IPS DF 4.7 (cell line): Measurements from ENCODE around the gene GNAI2.
"Not testable (repeated sequence)": the region's sequence is repeated elsewhere in the genome, so short reads cannot be mapped to it uniquely, and the experiment has no call there.

Experiments used
- DNase-seq: peaks from one replicate; pipeline ENCODE4 v3.0.0-alpha.2; 2013; ENCODE audit warnings: low spot score; ENCODE audit errors: extremely low read depth

The GNAI2 gene

GRCh38 chr3:50276762-50277101, 40.7 kb downstream of the GNAI2 start:
- no peak for DNase-seq

- no peak for DNase-seq
These were observed 42.3 kb downstream of the GNAI2 start for GRCh38 chr3:50278123-50278879.

GRCh38 chr3:50278880-50279224, 42.8 kb downstream of the GNAI2 start, which contains the start of gene LSMEM2:
TSS of gene LSMEM2 (plus strand) at chr3:50279087. CDS start at chr3:50279114, 27 bp downstream.
- no peak for DNase-seq

GRCh38 chr3:50279255-50280016, 43.4 kb downstream of the GNAI2 start:
- no peak for DNase-seq

DNA sequence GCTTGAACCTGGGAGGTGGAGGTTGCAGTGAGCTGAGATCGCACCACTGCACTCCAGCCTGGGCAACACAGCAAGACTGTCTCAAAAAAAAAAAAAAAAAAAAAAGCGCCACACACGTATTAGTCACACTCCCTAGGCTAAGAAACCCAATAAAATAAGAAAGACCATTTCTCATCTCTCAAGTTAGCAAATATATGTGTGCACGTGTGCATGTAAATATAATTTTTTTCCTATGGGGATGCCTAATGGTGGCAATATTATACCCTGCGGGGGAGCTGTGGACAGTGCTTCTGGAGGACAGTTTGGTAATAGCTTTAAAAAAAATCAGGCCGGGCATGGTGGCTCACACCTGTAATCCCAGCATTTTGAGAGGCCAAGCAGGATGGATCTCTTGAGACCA, 48.1 kb downstream of the GNAI2 start:
- not testable (repeated sequence) for DNase-seq

DNA sequence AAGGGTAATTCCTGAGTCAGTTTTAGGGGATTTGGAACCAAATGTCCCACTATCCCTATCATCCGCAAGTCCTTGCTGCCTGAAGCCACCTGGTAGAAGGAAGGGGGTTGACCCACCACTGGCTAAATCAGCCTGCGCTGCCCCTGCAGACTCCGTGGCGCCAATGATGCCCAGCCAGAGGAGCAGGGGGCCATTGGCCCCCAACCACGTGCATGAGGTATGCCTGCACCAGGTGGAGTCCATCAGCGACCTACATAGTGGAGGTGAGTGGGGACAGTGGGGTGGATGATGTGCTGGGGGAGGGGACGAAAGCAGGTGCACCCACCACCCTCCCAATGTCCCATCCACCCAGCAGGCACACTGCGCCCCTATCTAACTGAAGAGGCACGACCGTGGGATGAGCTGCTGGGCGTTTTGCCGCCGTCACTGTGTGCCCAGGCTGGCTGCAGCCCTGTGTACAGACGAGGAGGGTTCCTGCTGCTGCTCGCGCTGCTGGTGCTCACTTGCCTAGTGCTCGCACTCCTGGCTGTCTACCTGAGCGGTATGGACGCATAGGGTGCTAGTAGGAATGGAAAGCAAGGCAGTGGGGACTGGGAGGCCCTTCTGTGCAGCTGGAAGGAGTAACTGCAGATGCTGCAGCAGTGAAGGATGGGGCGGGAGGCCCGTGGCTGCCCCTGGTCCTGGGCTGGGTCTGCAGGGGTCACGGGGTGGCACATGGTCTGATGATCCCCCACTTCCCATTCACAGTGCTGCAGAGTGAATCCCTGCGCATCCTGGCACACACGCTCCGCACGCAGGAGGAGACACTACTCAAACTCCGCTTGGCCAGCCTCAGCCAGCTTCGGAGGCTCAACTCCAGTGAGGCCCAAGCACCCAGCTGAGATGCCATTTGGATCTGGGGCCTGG, 50.6 kb downstream of the GNAI2 start:
- no peak for DNase-seq

- DNase-seq = no peak
These were observed 51.3 kb downstream of the GNAI2 start for GRCh38 chr3:50287262-50287661.

DNA sequence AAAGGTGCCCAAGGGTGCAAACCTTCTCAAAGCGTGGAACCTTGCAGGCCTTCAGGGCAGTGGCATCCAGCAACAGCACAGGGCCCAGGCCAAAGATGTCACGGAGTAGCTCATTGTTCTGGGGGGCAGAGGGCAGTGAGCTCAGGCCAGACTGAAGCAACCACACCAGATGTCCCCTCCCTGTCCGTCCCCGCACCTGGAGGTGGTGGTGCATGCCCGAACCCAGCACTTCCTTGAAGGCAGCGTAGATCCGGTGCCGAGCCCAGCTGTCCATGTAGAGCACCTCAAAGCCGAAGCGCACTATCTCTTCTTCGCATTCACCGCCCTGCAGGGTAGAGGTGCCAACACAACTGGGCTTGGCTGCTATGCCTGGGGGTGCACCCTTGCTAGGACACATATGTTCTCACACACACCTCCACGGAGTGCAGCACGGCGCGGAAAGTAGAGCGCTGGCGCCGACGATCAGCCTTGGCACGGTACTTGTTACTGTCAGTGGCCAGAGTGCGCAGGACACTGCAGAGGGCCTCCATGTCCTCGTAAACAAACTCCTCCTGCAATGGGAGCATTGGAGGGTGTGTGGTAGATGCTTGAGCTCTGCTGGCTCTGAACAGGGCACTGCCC, 52.5 kb downstream of the GNAI2 start:
- no peak for DNase-seq

- DNase-seq = no peak
These were observed 53.1 kb downstream of the GNAI2 start for GRCh38 chr3:50289130-50289529.

DNA sequence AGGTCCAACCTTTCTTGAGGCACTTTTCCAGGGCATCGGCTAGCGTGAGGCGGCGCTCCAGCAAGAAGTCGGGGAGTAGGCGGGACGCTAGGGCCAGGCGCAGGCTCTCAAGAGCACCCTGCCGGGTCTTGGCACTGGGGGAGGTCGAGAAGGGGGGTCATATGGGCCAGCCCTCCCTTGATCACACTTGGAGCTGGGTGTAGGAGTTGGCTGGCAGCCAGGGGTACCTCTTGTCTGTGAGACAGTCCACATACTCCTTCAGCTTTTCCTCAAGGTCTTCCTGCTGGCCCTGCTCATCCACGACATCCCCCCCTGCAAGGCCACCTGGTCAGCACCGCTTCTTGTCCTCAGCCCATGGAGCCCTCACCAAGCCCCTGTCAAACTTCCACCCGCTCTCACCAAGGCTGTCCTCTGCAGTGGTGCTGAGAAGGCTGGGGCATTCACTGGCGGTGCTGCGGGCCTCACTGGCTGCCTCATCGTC, 54.2 kb downstream of the GNAI2 start:
- no peak for DNase-seq

GRCh38 chr3:50292159-50293078, 56.4 kb downstream of the GNAI2 start, which contains the start of gene IFRD2:
TSS of gene IFRD2 (minus strand) at chr3:50292429. CDS start at chr3:50292274, 155 bp downstream.
- no peak for DNase-seq

DNA sequence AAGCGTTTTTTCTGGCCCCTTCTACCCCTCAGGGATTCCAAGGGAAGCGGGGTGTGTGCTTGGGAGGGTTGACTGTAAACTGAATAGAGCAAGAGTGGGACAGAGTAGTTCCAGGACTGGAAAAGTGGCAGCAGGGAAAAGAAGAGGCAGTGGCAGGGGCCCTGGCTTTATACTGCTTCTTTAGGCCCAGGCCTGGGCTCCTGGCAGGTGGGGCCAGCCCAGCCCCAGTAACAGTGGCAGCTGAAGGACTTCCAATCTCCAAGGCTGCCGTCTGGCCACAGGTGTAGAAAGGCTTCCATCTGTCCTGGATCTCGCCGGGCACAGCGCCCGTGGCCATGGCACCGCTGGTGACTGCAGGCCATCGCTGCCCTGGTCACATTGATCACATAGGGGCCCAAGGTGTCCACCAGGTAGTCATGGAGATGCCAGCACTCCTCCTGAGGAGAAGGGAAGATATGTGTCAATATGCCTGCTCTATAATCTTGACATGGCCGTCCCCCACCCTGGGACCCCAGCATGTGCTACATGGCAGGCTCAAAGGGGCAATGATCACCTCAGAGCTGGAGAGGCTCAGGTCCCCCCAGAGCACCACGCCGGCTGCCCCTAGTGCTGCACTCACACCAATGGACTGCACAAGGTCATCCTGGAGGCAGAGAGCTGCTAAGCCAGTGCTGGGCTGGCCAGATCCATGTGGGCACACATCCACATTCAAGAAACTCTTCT, 57.2 kb downstream of the GNAI2 start:
- no peak for DNase-seq

DNA sequence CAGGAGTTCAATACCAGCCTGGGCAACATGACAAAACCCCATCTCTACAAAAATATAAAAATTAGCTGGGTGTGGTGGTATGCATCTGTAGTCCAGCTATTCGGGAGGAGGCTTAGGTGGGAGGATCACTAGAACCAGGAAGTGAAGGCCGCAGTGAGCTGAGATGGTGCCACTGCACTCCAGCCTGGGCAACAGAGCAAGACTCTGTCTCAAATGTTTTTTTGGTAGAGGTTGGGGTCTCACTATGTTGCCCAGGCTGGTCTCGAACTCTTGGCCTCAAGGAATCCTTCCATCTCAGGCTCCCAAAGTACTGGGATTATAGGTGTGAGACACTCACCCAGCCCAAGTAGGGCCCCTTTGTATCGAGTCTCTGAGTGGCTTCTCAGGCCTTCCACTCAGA, 58.1 kb downstream of the GNAI2 start:
- DNase-seq = no peak

GRCh38 chr3:50294492-50295403, 58.7 kb downstream of the GNAI2 start:
- DNase-seq = no peak

DNA sequence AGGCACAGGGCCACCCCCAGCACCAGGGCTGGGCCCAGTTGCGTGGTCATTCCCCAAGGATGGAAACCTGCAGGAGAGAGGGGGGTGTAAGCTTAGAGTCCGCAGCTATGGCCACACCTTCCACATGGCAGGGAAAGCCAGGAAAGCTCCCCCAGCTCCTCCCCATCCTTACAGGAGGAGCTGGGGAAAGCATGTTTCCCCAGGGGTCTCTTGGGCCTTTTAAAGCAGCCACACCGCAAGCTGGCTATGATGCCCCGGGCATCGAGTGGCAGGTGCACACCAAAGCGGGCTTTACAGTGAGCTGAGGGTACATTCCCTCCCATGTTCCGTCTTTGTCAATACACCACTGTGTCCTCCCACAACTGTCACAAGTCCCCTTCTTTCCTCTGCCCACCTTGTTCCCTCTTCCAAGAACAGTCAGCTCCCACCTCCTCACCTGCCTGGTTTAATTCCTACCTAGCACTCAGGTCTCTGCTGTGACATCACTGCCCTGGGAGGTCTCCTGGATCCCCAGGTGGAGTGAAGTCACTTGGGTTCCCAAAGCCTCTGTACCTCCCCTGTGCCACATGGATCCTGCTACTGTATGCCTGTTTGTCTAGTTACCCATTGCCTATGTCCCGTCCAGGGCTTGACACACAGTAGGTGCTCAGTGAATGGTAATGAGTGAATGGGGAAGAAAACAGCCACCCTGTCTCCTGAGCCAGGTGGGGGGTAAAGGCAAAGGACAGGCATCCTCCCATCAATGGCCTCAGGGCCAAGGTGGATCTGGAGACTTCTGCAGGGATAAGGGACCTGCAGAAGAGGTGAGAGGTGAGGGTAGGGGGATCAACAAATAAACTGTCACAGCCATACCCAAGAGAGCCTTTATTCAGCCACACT, 59.8 kb downstream of the GNAI2 start:
- DNase-seq = no peak

DNA sequence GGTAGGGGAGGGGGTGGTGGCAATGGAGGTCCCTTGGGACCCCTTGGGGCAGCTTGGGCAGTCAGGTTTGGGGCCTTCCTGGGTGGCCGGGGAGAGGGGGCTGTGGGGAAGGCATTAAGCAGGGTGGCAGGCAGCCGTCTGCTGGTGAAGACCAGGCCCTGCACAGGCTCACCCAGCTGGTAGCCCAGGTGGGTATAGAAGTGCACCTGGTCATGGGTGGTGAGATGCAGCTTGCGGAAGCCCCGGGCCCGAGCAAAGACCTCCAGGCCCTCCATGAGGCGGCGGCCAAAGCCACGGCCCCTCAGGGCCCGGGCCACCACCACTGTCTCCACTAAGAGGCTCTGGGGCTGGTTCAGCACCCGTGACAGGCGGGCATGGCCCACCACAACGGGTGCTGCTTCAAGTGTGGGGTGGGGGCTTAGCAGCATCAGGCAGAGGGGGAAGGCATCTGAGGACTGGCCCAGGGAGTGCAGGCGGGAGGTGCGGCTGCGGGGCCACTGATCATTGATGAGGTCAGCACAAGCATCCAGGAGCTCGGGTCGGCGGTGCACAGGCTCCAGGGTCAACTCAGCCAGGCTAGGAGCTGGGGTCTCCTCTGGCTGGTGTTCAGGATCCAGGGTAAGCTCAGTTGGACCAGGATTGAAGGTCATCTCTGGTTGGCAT, 60.8 kb downstream of the GNAI2 start:
- DNase-seq = no peak

DNA sequence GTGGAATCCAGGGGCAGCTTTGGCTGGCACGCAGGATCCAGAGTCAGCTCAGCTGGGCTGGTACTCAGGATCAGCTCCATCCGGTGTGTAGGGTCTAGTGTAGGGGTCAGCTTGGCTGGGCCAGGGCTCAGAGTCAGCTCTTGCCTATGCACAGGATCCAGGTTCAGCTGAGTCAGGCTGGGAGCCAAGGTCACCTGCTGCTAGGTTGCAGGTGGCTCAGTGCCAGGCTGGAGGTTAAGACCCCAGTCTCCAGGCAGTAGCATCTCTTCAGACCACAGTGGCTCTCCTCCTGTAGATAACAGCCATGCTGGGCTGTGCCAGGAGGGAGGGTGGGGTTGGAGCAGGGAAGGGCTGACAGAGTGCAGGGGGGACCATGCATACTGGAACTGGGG, 61.4 kb downstream of the GNAI2 start:
- DNase-seq = no peak
